IPS-20b (cell line): ENCODE measurements around the gene BGLAP.
"Not testable (repeated sequence)": the region's sequence is repeated elsewhere in the genome, so short reads cannot be mapped to it uniquely, and the experiment has no call there.

Experiments used
- H3K27ac ChIP-seq: one replicate; pipeline ENCODE4 v1.5.1; 2013; ENCODE audit warnings: low read length
- H3K27me3 ChIP-seq: 2 replicates; pipeline ENCODE4 v1.6.1; 2013; ENCODE audit warnings: mild to moderate bottlenecking, low read length, inconsistent platforms; ENCODE audit not compliant: insufficient read depth
- H3K36me3 ChIP-seq: 2 replicates; pipeline ENCODE4 v1.6.1; 2013; ENCODE audit warnings: low read depth, mild to moderate bottlenecking, inconsistent platforms, low read length, moderate library complexity; ENCODE audit not compliant: insufficient read depth
- H3K4me1 ChIP-seq: 2 replicates; pipeline ENCODE4 v1.6.1; 2013; ENCODE audit warnings: mild to moderate bottlenecking, control low read depth, inconsistent platforms, low read length, moderate library complexity; ENCODE audit not compliant: insufficient read depth
- H3K4me3 ChIP-seq: 2 replicates; pipeline ENCODE4 v1.5.1; 2013; ENCODE audit warnings: mild to moderate bottlenecking, low read length, inconsistent platforms
- H3K9ac ChIP-seq: 2 replicates; pipeline ENCODE4 v1.6.1; 2013; ENCODE audit warnings: low read depth, mild to moderate bottlenecking, inconsistent platforms, low read length, moderate library complexity
- H3K9me3 ChIP-seq: 2 replicates; pipeline ENCODE4 v1.6.1; 2013; ENCODE audit warnings: mild to moderate bottlenecking, low read depth, low read length, inconsistent platforms; ENCODE audit not compliant: insufficient read depth

BGLAP gene

GRCh38 chr1:156212130-156212529 lies 29.9 kb upstream of the BGLAP start:
- Histone ChIP-seq H3K9ac (peak overlapping the region; percentile 98; the same call in 1 of the 2 replicates), H3K27ac (peak overlapping the region; percentile 99), H3K36me3 (peaks cover 36% of the 10 kb centered on the region), H3K4me3 (peak overlapping the region; percentile 94), H3K27me3 (no peaks in the 10 kb centered on the region), H3K4me1 (peaks cover 11% of the 10 kb centered on the region; the same call in 1 of the 2 replicates), H3K9me3 (no peaks in the 10 kb centered on the region)

DNA sequence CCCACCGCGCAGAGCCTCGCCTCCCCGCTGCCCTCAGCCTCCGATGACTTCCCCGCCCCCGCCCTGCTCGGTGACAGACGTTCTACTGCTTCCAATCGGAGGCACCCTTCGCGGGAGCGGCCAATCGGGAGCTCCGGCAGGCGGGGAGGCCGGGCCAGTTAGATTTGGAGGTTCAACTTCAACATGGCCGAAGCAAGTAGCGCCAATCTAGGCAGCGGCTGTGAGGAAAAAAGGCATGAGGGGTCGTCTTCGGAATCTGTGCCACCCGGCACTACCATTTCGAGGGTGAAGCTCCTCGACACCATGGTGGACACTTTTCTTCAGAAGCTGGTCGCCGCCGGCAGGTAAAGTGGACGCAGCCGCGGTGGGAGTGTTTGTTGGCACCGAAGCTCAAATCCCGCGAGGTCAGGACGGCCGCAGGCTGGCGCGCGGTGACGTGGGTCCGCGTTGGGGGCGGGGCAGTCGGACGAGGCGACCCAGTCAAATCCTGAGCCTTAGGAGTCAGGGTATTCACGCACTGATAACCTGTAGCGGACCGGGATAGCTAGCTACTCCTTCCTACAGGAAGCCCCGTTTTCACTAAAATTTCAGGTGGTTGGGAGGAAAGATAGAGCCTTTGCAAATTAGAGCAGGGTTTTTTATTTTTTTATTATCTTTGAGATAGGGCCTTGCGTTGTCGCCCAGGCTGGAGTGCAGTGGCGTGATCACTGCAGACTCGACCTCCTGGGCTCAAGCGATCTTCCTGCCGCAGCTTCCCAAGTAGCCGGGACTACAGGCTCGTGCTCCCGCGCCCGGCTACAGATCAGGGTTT lies 28.9 kb upstream of the BGLAP start, which contains the start of gene PMF1:
Gene PMF1 (plus strand): TSS at position 175 of the 811 bp plus-strand sequence. CDS start 9 bp downstream, at position 184.
- peak within 1 kb of the TSS; percentile 94 for H3K4me3 ChIP-seq
- peaks cover 33% of the 10 kb centered on the region for H3K36me3 ChIP-seq
- H3K27ac ChIP-seq: peak within 1 kb of the TSS; percentile 99
- no peaks in the 10 kb centered on the region for H3K9me3 ChIP-seq
- no peaks in the 10 kb centered on the region for H3K27me3 ChIP-seq
- peak within 1 kb of the TSS; percentile 98 for H3K9ac ChIP-seq
- H3K4me1 ChIP-seq: peaks cover 11% of the 10 kb centered on the region; the same call in 1 of the 2 replicates

- Histone ChIP-seq H3K4me1 (peaks cover 9% of the 10 kb centered on the region; the same call in 1 of the 2 replicates), H3K9ac (peak overlapping the region; percentile 98), H3K4me3 (peak overlapping the region; percentile 94), H3K36me3 (peaks cover 30% of the 10 kb centered on the region), H3K9me3 (no peaks in the 10 kb centered on the region), H3K27ac (peak overlapping the region; percentile 99), H3K27me3 (no peaks in the 10 kb centered on the region)
Observed at GRCh38 chr1:156213644-156213966, 28.4 kb upstream of the BGLAP start.

- H3K4me3 ChIP-seq: peak overlapping the region; percentile 94; the same call in 1 of the 2 replicates
Observed at GRCh38 chr1:156214024-156214748, 27.8 kb upstream of the BGLAP start.

GRCh38 chr1:156216361-156217086 lies 25.5 kb upstream of the BGLAP start:
- peaks cover 27% of the 10 kb centered on the region for H3K36me3 ChIP-seq
- H3K27ac ChIP-seq: not testable (repeated sequence)

More at GRCh38 chr1:156214024-156214748, 27.8 kb upstream of the BGLAP start:
- H3K9me3 ChIP-seq: no peaks in the 10 kb centered on the region
- H3K36me3 ChIP-seq: peaks cover 28% of the 10 kb centered on the region
- H3K27ac ChIP-seq: peak overlapping the region; percentile 7
- no peaks in the 10 kb centered on the region for H3K27me3 ChIP-seq
- peak overlapping the region; percentile 20; the same call in 1 of the 2 replicates for H3K9ac ChIP-seq
- H3K4me1 ChIP-seq: peaks cover 6% of the 10 kb centered on the region; the same call in 1 of the 2 replicates

GRCh38 chr1:156217871-156218270 lies 24.1 kb upstream of the BGLAP start:
- Histone ChIP-seq H3K9ac (no peak overlapping the region), H3K4me1 (no peaks in the 10 kb centered on the region), H3K27ac (no peak overlapping the region), H3K27me3 (no peaks in the 10 kb centered on the region), H3K4me3 (no peak overlapping the region), H3K36me3 (peaks cover 40% of the 10 kb centered on the region), H3K9me3 (no peaks in the 10 kb centered on the region)

More at GRCh38 chr1:156216361-156217086, 25.5 kb upstream of the BGLAP start:
- H3K9ac ChIP-seq, H3K4me1 ChIP-seq, H3K27me3 ChIP-seq, H3K9me3 ChIP-seq, H3K4me3 ChIP-seq: not testable (repeated sequence)

DNA sequence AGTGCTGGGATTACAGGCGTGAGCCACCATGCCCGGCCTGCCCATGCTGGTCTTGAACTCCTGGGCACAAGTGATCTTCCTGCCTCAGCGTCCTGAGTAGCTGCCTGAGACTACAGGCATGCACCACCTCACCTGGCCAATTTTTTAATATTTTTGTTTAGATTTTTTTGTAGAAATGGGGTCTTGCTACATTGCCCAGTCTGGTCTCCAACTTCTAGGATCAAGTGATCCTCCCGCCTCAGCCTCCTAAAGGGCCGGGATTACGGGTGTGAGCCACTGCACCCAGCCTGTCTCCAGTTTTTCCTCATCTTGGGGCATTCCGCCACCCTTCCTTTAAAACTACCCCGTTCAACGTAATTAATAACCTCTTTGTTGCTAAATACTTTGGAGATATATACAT lies 21.8 kb upstream of the BGLAP start:
- H3K4me3 ChIP-seq: no peak overlapping the region
- H3K27ac ChIP-seq: no peak overlapping the region
- no peak overlapping the region for H3K9ac ChIP-seq
- peaks cover 46% of the 10 kb centered on the region for H3K36me3 ChIP-seq
- H3K4me1 ChIP-seq: no peaks in the 10 kb centered on the region
- no peaks in the 10 kb centered on the region for H3K9me3 ChIP-seq
- H3K27me3 ChIP-seq: no peaks in the 10 kb centered on the region

DNA sequence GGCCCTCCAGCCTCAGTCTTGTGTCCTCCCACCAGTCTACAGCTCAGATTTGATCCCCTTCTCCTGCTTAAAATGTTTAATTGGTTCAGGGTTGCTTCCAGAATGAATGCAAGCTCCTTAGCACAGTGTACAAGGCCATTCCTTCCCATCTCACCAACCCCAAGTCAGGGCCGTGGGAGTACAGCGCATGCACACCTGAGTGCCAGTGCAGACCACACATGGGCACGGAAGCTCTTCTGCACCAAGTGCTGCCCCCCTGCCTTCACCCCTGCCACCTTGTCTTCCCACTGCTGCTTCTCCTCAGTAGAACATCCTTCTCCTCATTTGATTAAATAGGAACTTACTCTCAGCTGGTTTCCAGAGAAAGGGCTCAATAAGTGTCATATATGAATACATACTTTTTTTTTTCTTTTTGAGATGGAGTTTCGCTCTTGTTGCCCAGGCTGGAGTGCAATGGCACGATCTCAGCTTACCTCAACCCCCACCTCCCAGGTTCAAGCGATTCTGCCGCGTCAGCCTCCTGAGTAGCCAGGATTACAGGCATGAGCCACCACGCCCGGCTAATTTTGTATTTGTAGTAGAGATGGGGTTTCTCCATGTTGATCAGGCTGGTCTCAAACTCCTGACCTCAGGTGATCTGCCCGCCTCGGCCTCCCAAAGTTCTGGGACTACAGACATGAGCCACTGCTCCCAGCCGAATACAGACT lies 19.8 kb upstream of the BGLAP start:
- H3K36me3 ChIP-seq: peaks cover 57% of the 10 kb centered on the region
- H3K27me3 ChIP-seq: no peaks in the 10 kb centered on the region
- H3K9ac ChIP-seq: no peak overlapping the region
- no peaks in the 10 kb centered on the region for H3K9me3 ChIP-seq
- H3K4me3 ChIP-seq: no peak overlapping the region
- H3K4me1 ChIP-seq: no peaks in the 10 kb centered on the region
- H3K27ac ChIP-seq: no peak overlapping the region

DNA sequence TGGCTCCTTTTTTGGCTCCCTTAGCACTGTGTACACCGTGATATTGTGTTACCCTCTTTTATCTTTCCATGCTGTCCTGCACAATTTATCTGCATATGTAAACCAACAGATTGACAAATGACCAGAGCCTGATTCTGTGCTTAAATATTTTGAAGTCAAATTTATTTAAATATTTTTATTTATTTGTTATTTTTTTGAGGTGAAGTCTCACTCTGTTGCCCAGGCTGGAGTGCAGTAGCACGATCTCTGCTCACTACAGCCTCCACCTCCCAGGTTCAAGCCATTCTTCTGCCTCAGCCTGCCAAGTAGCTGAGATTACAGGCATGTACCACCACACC lies 16.3 kb upstream of the BGLAP start:
- peaks cover 65% of the 10 kb centered on the region for H3K36me3 ChIP-seq
- no peak overlapping the region for H3K9ac ChIP-seq
- no peak overlapping the region for H3K4me3 ChIP-seq
- H3K4me1 ChIP-seq: no peaks in the 10 kb centered on the region
- no peaks in the 10 kb centered on the region for H3K27me3 ChIP-seq
- H3K9me3 ChIP-seq: no peaks in the 10 kb centered on the region
- no peak overlapping the region for H3K27ac ChIP-seq

- Histone ChIP-seq H3K9me3 (no peaks in the 10 kb centered on the region), H3K27me3 (no peaks in the 10 kb centered on the region), H3K4me3 (no peak overlapping the region), H3K4me1 (no peaks in the 10 kb centered on the region), H3K36me3 (peaks cover 60% of the 10 kb centered on the region), H3K9ac (no peak overlapping the region), H3K27ac (no peak overlapping the region)
Observed at GRCh38 chr1:156226116-156226538, 15.9 kb upstream of the BGLAP start.

DNA sequence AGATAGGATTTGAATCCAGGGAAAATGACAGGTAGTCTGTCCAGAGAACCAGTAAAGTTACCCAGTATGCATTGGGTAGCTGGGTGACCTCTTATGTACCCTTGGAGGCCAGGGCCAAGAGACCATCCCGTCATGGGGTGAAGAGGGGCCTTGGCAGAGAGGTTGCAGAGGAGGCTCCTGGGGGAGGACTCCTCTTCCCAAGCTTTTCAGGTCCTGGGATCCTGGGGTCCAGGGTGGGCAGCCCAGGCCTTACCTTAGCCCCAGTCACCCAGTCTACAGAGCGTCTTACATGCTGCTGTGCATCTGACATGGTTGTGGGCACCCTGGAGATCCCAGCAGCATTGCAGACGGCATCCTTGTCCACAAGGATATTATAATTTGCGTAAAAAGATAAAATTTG lies 15.2 kb upstream of the BGLAP start:
- Histone ChIP-seq H3K4me3 (no peak overlapping the region), H3K9me3 (no peaks in the 10 kb centered on the region), H3K36me3 (peaks cover 53% of the 10 kb centered on the region), H3K4me1 (no peaks in the 10 kb centered on the region), H3K9ac (no peak overlapping the region), H3K27ac (no peak overlapping the region), H3K27me3 (no peaks in the 10 kb centered on the region)
